ENCODE results near the gene ADK. TPM values are rescaled to one million over a fixed set of nuclear protein-coding genes. Genes with fewer than 3 reads are reported as not detected.

Gene ADK
- total RNA-seq, 1 experiment from 2014 or later: 26.5 TPM

GRCh38 chr10:74624501-74624900, 473.5 kb downstream of the ADK start:
- Histone ChIP-seq H3K9me3 (peaks cover 5% of the 10 kb centered on the region; the same call in 1 of the 2 replicates), H3K36me3 (no peaks in the 10 kb centered on the region), H3K27me3 (no peaks in the 10 kb centered on the region), H3K4me3 (no peak overlapping the region)
- no peak for DNase-seq

- DNase-seq: no peak
- Histone ChIP-seq H3K4me3 (no peak overlapping the region), H3K36me3 (no peaks in the 10 kb centered on the region)
Observed at GRCh38 chr10:74628136-74628535, 477.1 kb downstream of the ADK start.

GRCh38 chr10:74634995-74635536, 484.0 kb downstream of the ADK start:
- Histone ChIP-seq H3K36me3 (no peaks in the 10 kb centered on the region), H3K9me3 (peaks cover 7% of the 10 kb centered on the region), H3K27me3 (no peaks in the 10 kb centered on the region), H3K4me3 (no peak overlapping the region)
- no peak for DNase-seq

More at GRCh38 chr10:74628136-74628535, 477.1 kb downstream of the ADK start:
- H3K27me3 ChIP-seq: no peaks in the 10 kb centered on the region
- no peaks in the 10 kb centered on the region for H3K9me3 ChIP-seq

DNA sequence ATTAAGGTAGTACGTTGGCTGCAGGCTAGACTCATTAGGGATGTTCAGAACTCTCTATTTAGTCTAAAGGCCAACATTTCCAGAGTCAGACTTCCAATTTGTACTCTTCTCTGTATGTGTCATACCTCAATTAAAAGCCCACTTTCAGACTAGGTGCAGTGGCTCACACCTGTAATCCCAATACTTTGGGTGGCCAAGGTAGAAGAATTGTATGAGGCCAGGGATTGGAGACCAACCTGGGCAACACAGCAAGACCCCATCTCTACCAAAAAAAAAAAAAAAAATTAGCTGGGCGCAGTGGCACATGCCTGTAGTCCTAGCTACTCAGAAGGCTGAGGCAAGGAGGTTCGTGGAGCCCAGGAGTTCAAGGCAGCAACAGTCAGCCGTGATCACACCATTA, 484.6 kb downstream of the ADK start:
- no peaks in the 10 kb centered on the region for H3K36me3 ChIP-seq
- no peak for DNase-seq
- H3K4me3 ChIP-seq: no peak overlapping the region
- H3K27me3 ChIP-seq: no peaks in the 10 kb centered on the region
- H3K9me3 ChIP-seq: peaks cover 7% of the 10 kb centered on the region

DNA sequence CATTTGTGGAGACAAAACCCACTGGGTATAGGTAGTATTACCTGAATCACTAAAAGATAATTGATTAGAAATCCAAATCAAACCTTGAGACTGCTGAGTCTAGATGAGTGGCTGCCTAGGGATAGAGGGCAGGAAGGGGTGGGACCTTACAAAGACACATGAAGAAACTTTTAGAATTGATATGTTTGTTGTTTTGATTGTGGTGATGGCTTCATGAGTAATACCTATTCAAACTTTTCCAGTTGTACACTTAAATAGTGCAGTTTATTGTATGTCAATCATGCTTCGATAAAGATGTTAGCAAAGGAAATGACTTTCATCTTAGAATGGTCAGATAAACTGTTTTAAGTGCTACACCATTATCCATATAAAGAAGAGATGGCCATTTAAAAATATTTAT, 486.7 kb downstream of the ADK start:
- Histone ChIP-seq H3K4me3 (no peak overlapping the region), H3K27me3 (no peaks in the 10 kb centered on the region), H3K9me3 (peaks cover 7% of the 10 kb centered on the region), H3K36me3 (no peaks in the 10 kb centered on the region)
- no peak for DNase-seq

- Histone ChIP-seq H3K27me3 (no peaks in the 10 kb centered on the region), H3K36me3 (no peaks in the 10 kb centered on the region), H3K4me3 (no peak overlapping the region), H3K9me3 (peaks cover 4% of the 10 kb centered on the region)
- DNase-seq: no peak
Observed at GRCh38 chr10:74640134-74640921, 489.3 kb downstream of the ADK start.

DNA sequence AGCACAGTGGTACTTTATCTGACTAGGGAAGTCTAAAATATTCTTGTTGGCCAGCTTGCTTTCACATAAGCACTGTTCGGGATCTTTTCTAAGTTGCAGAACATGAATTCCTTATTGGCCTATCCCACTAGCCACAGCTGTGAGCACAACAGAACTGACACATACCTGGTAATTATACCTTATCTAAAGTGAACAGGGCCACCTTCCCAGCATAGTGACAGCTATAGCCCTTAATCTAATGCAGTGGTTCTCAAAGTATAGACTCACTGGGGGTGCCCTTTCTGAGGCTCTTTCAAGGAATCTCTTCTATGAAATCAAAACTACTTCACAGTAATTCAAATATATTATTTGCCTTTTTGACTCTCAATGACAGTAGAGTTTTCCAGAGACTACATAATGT, 490.6 kb downstream of the ADK start:
- Histone ChIP-seq H3K27me3 (no peaks in the 10 kb centered on the region), H3K36me3 (no peaks in the 10 kb centered on the region), H3K4me3 (no peak overlapping the region), H3K9me3 (peaks cover 4% of the 10 kb centered on the region)
- DNase-seq: no peak

DNA sequence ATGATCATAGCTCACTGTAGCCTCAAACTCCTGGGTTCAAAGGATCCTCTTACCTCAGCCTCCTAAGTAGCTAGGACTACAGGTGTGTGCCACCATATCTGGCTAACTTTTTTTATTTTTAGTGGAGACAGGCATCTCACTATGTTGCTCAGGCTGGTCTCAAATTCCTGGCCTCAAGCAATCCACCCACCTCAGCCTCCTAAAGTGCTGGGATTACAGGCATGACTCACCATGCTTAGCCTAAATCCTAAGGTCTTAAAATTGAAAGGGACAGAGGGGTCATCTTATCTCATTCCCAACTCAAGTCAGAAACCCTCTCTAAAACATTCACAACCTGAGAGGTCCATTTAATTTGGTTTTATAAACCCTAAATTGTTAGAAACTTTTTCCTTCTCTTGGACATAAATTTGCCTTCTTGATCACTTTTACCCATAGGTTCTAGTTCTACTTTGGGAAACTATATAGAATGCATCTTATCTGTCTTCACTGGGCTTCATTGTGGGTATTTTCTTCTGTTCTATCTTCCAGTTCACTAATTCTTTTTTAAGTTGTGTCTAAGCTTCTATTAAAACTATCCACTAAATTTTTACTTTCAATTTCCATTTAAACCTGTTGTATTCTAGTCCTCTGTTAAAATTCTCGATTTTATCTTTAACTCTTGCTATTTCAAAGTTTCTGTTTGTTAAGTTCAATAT, 492.0 kb downstream of the ADK start:
- H3K9me3 ChIP-seq: peaks cover 4% of the 10 kb centered on the region
- H3K27me3 ChIP-seq: no peaks in the 10 kb centered on the region
- no peaks in the 10 kb centered on the region for H3K36me3 ChIP-seq
- DNase-seq: no peak
- H3K4me3 ChIP-seq: no peak overlapping the region

- Histone ChIP-seq H3K27me3 (no peaks in the 10 kb centered on the region), H3K9me3 (peaks cover 4% of the 10 kb centered on the region), H3K4me3 (no peak overlapping the region), H3K36me3 (no peaks in the 10 kb centered on the region)
- peak; percentile 31 for DNase-seq
Observed at GRCh38 chr10:74643596-74643975, 492.6 kb downstream of the ADK start.

- peaks cover 4% of the 10 kb centered on the region for H3K9me3 ChIP-seq
- no peaks in the 10 kb centered on the region for H3K36me3 ChIP-seq
- DNase-seq: no peak
- no peak overlapping the region for H3K4me3 ChIP-seq
- H3K27me3 ChIP-seq: no peaks in the 10 kb centered on the region
Observed at GRCh38 chr10:74644738-74645137, 493.7 kb downstream of the ADK start.

- Histone ChIP-seq H3K27me3 (no peaks in the 10 kb centered on the region), H3K9me3 (peaks cover 4% of the 10 kb centered on the region), H3K4me3 (no peak overlapping the region)
Observed at GRCh38 chr10:74645692-74646091, 494.7 kb downstream of the ADK start.

GRCh38 chr10:74650613-74651012, 499.6 kb downstream of the ADK start:
- Histone ChIP-seq H3K9me3 (no peaks in the 10 kb centered on the region), H3K27me3 (no peaks in the 10 kb centered on the region), H3K36me3 (no peaks in the 10 kb centered on the region), H3K4me3 (no peak overlapping the region)
- DNase-seq: no peak

More at GRCh38 chr10:74645692-74646091, 494.7 kb downstream of the ADK start:
- DNase-seq: no peak
- no peaks in the 10 kb centered on the region for H3K36me3 ChIP-seq

- Histone ChIP-seq H3K27me3 (no peaks in the 10 kb centered on the region), H3K9me3 (no peaks in the 10 kb centered on the region), H3K4me3 (no peak overlapping the region), H3K36me3 (no peaks in the 10 kb centered on the region)
- DNase-seq: no peak
Observed at GRCh38 chr10:74651565-74651964, 500.5 kb downstream of the ADK start.

DNA sequence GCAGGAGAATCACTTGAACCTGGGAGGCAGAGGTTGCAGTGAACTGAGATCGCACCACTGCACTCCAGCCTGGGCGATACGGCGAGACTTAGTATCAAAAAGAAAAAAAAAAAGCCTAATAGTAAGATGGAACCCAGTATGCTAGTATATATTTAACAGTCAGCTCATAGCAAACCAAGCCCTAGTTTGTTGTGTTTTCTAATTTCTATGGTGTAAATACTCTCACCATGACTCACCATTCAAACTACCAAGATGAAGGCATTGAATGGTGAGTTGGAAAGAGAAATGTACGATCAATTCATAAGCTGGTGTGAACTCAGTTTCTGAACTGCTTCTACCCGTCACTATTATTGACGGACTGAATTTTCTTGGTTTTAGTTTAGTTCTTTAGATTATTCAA, 501.6 kb downstream of the ADK start:
- no peaks in the 10 kb centered on the region for H3K9me3 ChIP-seq

DNA sequence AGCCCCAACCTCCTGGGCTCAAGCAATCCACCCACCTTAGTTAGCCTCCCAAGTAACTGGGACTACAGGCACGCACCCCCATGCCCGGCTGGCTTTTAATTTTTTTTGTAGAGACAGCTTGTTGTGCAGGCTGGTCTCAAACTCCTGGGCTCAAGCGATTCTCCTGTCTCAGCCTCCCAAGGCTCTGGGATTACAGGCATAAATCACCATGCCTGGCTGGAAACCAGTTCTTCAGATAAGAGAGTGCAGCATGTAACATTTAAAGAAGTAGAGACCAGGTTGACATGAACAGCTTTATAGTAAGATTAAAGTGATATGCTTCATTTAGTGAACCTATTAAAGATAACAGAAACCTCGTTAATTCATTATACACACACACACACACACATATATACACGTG, 507.5 kb downstream of the ADK start:
- H3K36me3 ChIP-seq: no peaks in the 10 kb centered on the region
- H3K27me3 ChIP-seq: no peaks in the 10 kb centered on the region
- DNase-seq: no peak
- no peak overlapping the region for H3K4me3 ChIP-seq
- no peaks in the 10 kb centered on the region for H3K9me3 ChIP-seq

More for the DNA sequence above, 501.6 kb downstream of the ADK start:
- Histone ChIP-seq H3K4me3 (no peak overlapping the region), H3K36me3 (no peaks in the 10 kb centered on the region), H3K27me3 (no peaks in the 10 kb centered on the region)
- no peak for DNase-seq

DNA sequence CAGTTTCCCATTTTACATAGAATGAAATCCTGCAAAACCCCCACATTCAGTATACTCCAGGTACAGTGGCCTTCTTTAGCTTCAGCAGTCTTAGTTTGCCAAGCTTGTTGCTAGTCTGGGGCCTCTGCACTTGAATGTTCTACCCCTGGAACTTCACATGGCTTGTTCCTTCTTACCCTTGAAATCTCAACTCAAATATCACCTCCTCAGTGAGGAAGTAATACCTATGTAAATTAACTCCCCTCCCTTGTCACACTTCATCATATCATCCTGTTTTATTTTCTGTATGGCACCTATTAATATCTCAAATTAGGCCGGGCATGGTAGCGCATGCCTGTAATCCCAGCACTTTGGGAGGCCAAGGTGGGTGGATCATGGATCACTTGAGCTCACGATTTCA, 511.6 kb downstream of the ADK start:
- no peaks in the 10 kb centered on the region for H3K9me3 ChIP-seq
- no peak overlapping the region for H3K4me3 ChIP-seq
- no peak for DNase-seq
- H3K36me3 ChIP-seq: no peaks in the 10 kb centered on the region
- no peaks in the 10 kb centered on the region for H3K27me3 ChIP-seq

DNA sequence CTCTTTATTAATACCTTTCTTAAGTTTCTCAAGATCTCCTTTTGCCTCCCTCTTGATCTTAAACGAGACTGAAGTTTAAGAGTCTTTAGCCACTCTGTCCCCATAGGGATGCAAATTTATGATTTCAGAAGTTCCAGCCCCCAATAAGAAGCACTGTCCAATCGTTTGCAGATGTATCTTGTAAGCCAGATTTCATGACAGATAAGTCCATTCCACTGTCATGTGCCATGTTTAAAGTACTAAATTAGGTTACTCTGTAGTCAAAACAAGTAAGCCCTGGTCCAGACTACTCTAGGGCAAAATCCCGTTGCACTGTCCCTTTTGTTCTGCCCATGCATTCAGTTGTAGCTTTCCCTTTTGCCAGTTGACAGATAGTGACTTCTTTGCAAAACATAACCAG, 518.2 kb downstream of the ADK start:
- no peak for DNase-seq
- no peak overlapping the region for H3K4me3 ChIP-seq
- no peaks in the 10 kb centered on the region for H3K9me3 ChIP-seq
- H3K27me3 ChIP-seq: no peaks in the 10 kb centered on the region
- H3K36me3 ChIP-seq: no peaks in the 10 kb centered on the region; the same call in 1 of the 2 replicates

DNA sequence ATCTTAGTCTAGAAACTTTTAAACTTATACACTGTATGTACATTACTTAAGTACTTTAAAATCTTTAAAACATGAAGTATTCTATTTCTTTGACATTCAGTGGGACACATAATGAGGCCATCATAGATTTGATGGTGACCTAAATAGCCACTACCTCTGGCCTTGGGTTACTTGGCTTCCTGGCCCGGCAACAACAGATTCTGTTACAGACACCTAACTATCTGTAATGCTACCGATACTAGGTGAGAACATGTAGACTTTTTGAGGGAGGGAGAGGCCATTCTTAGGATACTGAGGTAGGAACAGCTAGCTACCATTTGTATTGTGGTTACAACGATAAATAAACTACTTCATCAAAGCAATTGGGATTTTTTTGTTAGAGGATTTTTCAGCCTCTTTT, 520.7 kb downstream of the ADK start:
- no peaks in the 10 kb centered on the region for H3K9me3 ChIP-seq
- no peak for DNase-seq

More for the DNA sequence above, 520.7 kb downstream of the ADK start:
- Histone ChIP-seq H3K27me3 (no peaks in the 10 kb centered on the region), H3K36me3 (no peaks in the 10 kb centered on the region; the same call in 1 of the 2 replicates), H3K4me3 (no peak overlapping the region)

Data from MG63 (cell line).